GM23338 (cell line): ENCODE measurements around the gene AGR2. TPM values are rescaled to one million over a fixed set of nuclear protein-coding genes. Genes with fewer than 3 reads are reported as not detected.
A peak's percentile ranks its signal among the peaks of the same experiment; 100 is the strongest.

Source experiments
- ATAC-seq: fragments of 200-7000 bp; cut with Tn5 transposase; 3 replicates; pipeline ENCODE4 v1.9.1; 2020
- DNase-seq: peaks from one replicate; pipeline ENCODE4 v3.0.0-alpha.2; 2015; ENCODE audit warnings: low spot score
- H2AFZ ChIP-seq: fragments of 200-600 bp; sonication (generic); 2 replicates; pipeline ENCODE4 v1.8.0; 2016; ENCODE audit warnings: antibody characterized with exemption, mild to moderate bottlenecking, moderate library complexity
- H3F3A ChIP-seq: fragments of 200-600 bp; sonication (generic); replicated peaks from 2 replicates; pipeline ENCODE4 v1.8.0; 2017; ENCODE audit warnings: antibody characterized with exemption, mixed run types, low read depth
- H3K27ac ChIP-seq: fragments of 200-600 bp; sonication (generic); 2 replicates; pipeline ENCODE4 v1.6.1; 2016; ENCODE audit warnings: low read depth
- H3K27me3 ChIP-seq: fragments of 200-600 bp; sonication (generic); 2 replicates; pipeline ENCODE4 v1.8.0; 2016; ENCODE audit warnings: mild to moderate bottlenecking, mixed run types, moderate library complexity; ENCODE audit not compliant: insufficient read depth
- H3K36me3 ChIP-seq: fragments of 200-600 bp; sonication (generic); 2 replicates; pipeline ENCODE4 v1.8.0; 2016; ENCODE audit warnings: mild to moderate bottlenecking; ENCODE audit not compliant: insufficient read depth
- H3K4me1 ChIP-seq: fragments of 200-600 bp; sonication (generic); 2 replicates; pipeline ENCODE4 v1.8.0; 2016; ENCODE audit warnings: mild to moderate bottlenecking, moderate library complexity; ENCODE audit not compliant: insufficient read depth
- H3K4me2 ChIP-seq: fragments of 200-600 bp; sonication (generic); 2 replicates; pipeline ENCODE4 v1.7.1; 2017; ENCODE audit warnings: mixed run types
- H3K4me3 ChIP-seq: fragments of 200-600 bp; sonication (generic); 2 replicates; pipeline ENCODE4 v1.6.1; 2016; ENCODE audit warnings: mixed run types
- H3K79me2 ChIP-seq: fragments of 200-600 bp; sonication (generic); replicated peaks from 2 replicates; pipeline ENCODE4 v1.8.0; 2017; ENCODE audit warnings: mild to moderate bottlenecking; ENCODE audit not compliant: insufficient read depth
- H3K9me2 ChIP-seq: fragments of 200-600 bp; sonication (generic); 2 replicates; pipeline ENCODE4 v1.8.0; 2017; ENCODE audit not compliant: insufficient read depth
- H4K20me1 ChIP-seq: fragments of 200-600 bp; sonication (generic); replicated peaks from 2 replicates; pipeline ENCODE4 v1.8.0; 2017; ENCODE audit warnings: mild to moderate bottlenecking; ENCODE audit not compliant: insufficient read depth
- H3K27ac Mint-ChIP-seq: 2 replicates; pipeline ENCODE4 v1.8.0; 2020; ENCODE audit warnings: inconsistent platforms, mild to moderate bottlenecking, moderate library complexity, mixed read lengths
- H3K27me3 Mint-ChIP-seq: 3 replicates; pipeline ENCODE4 v1.8.0; 2022; ENCODE audit warnings: low read depth, mild to moderate bottlenecking, moderate library complexity, mixed read lengths, inconsistent platforms; ENCODE audit not compliant: insufficient read depth, poor library complexity
- H3K36me3 Mint-ChIP-seq: 3 replicates; pipeline ENCODE4 v1.8.0; 2021; ENCODE audit warnings: low read depth, mild to moderate bottlenecking, inconsistent platforms, moderate library complexity, mixed read lengths
- H3K4me1 Mint-ChIP-seq: 3 replicates; pipeline ENCODE4 v1.8.0; 2020; ENCODE audit warnings: mild to moderate bottlenecking, inconsistent platforms, mixed read lengths
- H3K4me3 Mint-ChIP-seq: 3 replicates; pipeline ENCODE4 v1.8.0; 2021; ENCODE audit warnings: moderate library complexity, mild to moderate bottlenecking, inconsistent platforms, mixed read lengths
- H3K9me3 Mint-ChIP-seq: 3 replicates; pipeline ENCODE4 v1.8.0; 2020; ENCODE audit warnings: moderate library complexity, mild to moderate bottlenecking, inconsistent platforms, mixed read lengths
- CREB1 ChIP-seq: fragments of 250-450 bp; sonication (Bioruptor Pico); IDR thresholded peaks from 2 replicates; pipeline ENCODE4 v1.5.0; 2020; ENCODE audit warnings: low read depth, mild to moderate bottlenecking, moderate library complexity
- CTCF ChIP-seq, 2 experiments: fragments of 200-600 bp in 1 of 2; sonication (generic) in 1 of 2; conservative IDR thresholded peaks; 2 replicates each; pipeline versions ENCODE4 v1.5.1 to v1.6.1; 2016 to 2017; ENCODE audit warnings: antibody characterized with exemption in 2 of 2, low read depth in 2 of 2, mild to moderate bottlenecking in 2 of 2, moderate library complexity in 1 of 2
- EZH2 ChIP-seq: fragments of 200-600 bp; sonication (generic); IDR thresholded peaks from one replicate; pipeline ENCODE4 v1.8.0; 2017; ENCODE audit warnings: antibody characterized with exemption, mild to moderate bottlenecking, low read depth; ENCODE audit not compliant: unreplicated experiment
- EZH2phosphoT487 ChIP-seq: fragments of 200-600 bp; sonication (generic); IDR thresholded peaks from one replicate; pipeline ENCODE4 v1.8.1; 2018; ENCODE audit warnings: antibody characterized with exemption; ENCODE audit not compliant: unreplicated experiment
- JUNB ChIP-seq: IDR thresholded peaks from one replicate; pipeline ENCODE4 v1.6.1; 2016; ENCODE audit warnings: antibody characterized with exemption; ENCODE audit not compliant: unreplicated experiment
- NANOG ChIP-seq: IDR thresholded peaks from 2 replicates; pipeline ENCODE4 v1.6.1; 2016; ENCODE audit warnings: antibody characterized with exemption, borderline replicate concordance
- ZNF331 ChIP-seq: fragments of 250-450 bp; sonication (Bioruptor Pico); IDR thresholded peaks from 2 replicates; pipeline ENCODE4 v1.5.0; 2020; ENCODE audit warnings: low read depth, mild to moderate bottlenecking, moderate library complexity
- polyA plus RNA-seq: library from polyadenylated mRNA; unstranded; fragments of >200 nt; fragmentation: Nextera tagmentation; extraction: Ambion mirVana; gene quantifications from 2 replicates; pipeline ENCODE4 v1.2.1, GENCODE V29; 2016
- total RNA-seq: library from RNA; depleted of rRNA; stranded (reverse); fragments of >200 nt; shearing (Covaris generic); gene quantifications from 2 replicates; pipeline ENCODE4 v1.2.3, GENCODE V29; 2014

AGR2 gene
- total and polyA plus RNA-seq, 2 experiments from 2014 or later = not detected

- no peaks in the 10 kb centered on the region for H3K27me3 ChIP-seq
- H3K79me2 ChIP-seq = no peaks in the 10 kb centered on the region
- no peak overlapping the region for H2AFZ ChIP-seq
- H3F3A ChIP-seq = no peaks in the 10 kb centered on the region
- Mint-ChIP-seq H3K36me3 (no peaks in the 10 kb centered on the region), H3K27ac (no peak overlapping the region), H3K27me3 (peaks cover 4% of the 10 kb centered on the region), H3K4me1 (peaks cover 5% of the 10 kb centered on the region; the same call in 2 of the 3 replicates), H3K4me3 (no peak overlapping the region), H3K9me3 (no peaks in the 10 kb centered on the region)
- TF ChIP-seq NANOG (no peak), ZNF331 (CRISPR knock-in tag) (no peak), CTCF (conservative IDR thresholded peaks at IDR 0.05; ENCODE audit: low read depth in 2 of 2) (peak; percentile 56 to 64), EZH2 (no peak), EZH2phosphoT487 (no peak)
- H3K4me2 ChIP-seq = no peak overlapping the region
- no peak overlapping the region for H3K27ac ChIP-seq
- H3K4me3 ChIP-seq = no peak overlapping the region
- ATAC-seq (peak; percentile 58; the same call in 2 of the 3 replicates), DNase-seq (peak; percentile 63)
- no peaks in the 10 kb centered on the region for H3K9me2 ChIP-seq
- H4K20me1 ChIP-seq = no peaks in the 10 kb centered on the region
- peaks cover 6% of the 10 kb centered on the region; the same call in 1 of the 2 replicates for H3K4me1 ChIP-seq
- no peaks in the 10 kb centered on the region for H3K36me3 ChIP-seq
Measured at GRCh38 chr7:16801111-16801542, 3.7 kb downstream of the AGR2 start.

GRCh38 chr7:16795624-16796023, 9.2 kb downstream of the AGR2 start:
- H3K4me2 ChIP-seq = no peak overlapping the region
- H3K9me2 ChIP-seq = no peaks in the 10 kb centered on the region
- no peak overlapping the region for H3K27ac ChIP-seq
- no peaks in the 10 kb centered on the region for H3K36me3 ChIP-seq
- DNase-seq (no peak), ATAC-seq (no peak)
- H3K9me3 Mint-ChIP-seq = no peaks in the 10 kb centered on the region; the same call in 1 of the 3 replicates
- peaks cover 3% of the 10 kb centered on the region; the same call in 2 of the 3 replicates for H3K36me3 Mint-ChIP-seq
- H3K27ac Mint-ChIP-seq = no peak overlapping the region
- H2AFZ ChIP-seq = no peak overlapping the region
- peaks cover 2% of the 10 kb centered on the region for H3K27me3 Mint-ChIP-seq
- H4K20me1 ChIP-seq = no peaks in the 10 kb centered on the region
- no peak overlapping the region for H3K4me3 ChIP-seq
- no peaks in the 10 kb centered on the region for H3F3A ChIP-seq
- no peaks in the 10 kb centered on the region for H3K27me3 ChIP-seq
- TF ChIP-seq CREB1 (no peak), CTCF (conservative IDR thresholded peaks at IDR 0.05; ENCODE audit: low read depth in 2 of 2) (no peak), JUNB (no peak)
- H3K4me1 Mint-ChIP-seq = no peaks in the 10 kb centered on the region
- H3K4me3 Mint-ChIP-seq = no peak overlapping the region
- no peaks in the 10 kb centered on the region for H3K79me2 ChIP-seq
- H3K4me1 ChIP-seq = no peaks in the 10 kb centered on the region
